ENCODE data around the gene TBC1D21. TPM values are rescaled to one million over a fixed set of nuclear protein-coding genes. Genes with fewer than 3 reads are reported as not detected.

The TBC1D21 gene
- total RNA-seq, 1 experiment from 2014 or later, result not detected

GRCh38 chr15:73845507-73845906 is 27.9 kb upstream of the TBC1D21 start:
- H4K20me1 ChIP-seq (ENCODE audit: control insufficient read depth, insufficient read depth, insufficient read length), result no peaks in the 10 kb centered on the region
- no peak overlapping the region for H2BK120ac ChIP-seq (ENCODE audit: low read depth, low read length, poor library complexity, severe bottlenecking)
- H2AFZ ChIP-seq (ENCODE audit: low read length), result no peak overlapping the region
- peaks cover 5% of the 10 kb centered on the region for H3K27me3 Mint-ChIP-seq (ENCODE audit: low read depth)
- no peak overlapping the region for H3T11ph ChIP-seq (ENCODE audit: low read length)
- no peaks in the 10 kb centered on the region for H3K79me2 ChIP-seq (ENCODE audit: insufficient read depth, low read length)
- no peak overlapping the region for H2BK20ac ChIP-seq (ENCODE audit: low read depth, low read length, poor library complexity, severe bottlenecking)
- H3K27ac Mint-ChIP-seq, result no peak overlapping the region
- no peaks in the 10 kb centered on the region for H3K27me3 ChIP-seq (ENCODE audit: insufficient read depth, low read length)
- H4K8ac ChIP-seq (replicated peaks; ENCODE audit: insufficient read length, low read depth, low read length), result no peak overlapping the region
- peaks cover 15 to 16% of the 10 kb centered on the region in 2 experiments for H3K4me1 Mint-ChIP-seq
- no peak overlapping the region for H3K4me2 ChIP-seq (ENCODE audit: insufficient read depth, insufficient read length, low read length)
- H3K4me1 ChIP-seq (ENCODE audit: insufficient read depth, low read length), result no peaks in the 10 kb centered on the region
- DNase-seq, result no peak
- no peak overlapping the region for H2BK12ac ChIP-seq (ENCODE audit: insufficient read length, low read depth, low read length)
- no peak overlapping the region for H3K18ac ChIP-seq (ENCODE audit: insufficient read length, low read depth, low read length)
- H3K36me3 Mint-ChIP-seq (ENCODE audit: insufficient read depth in 1 of 3, low read depth in 3 of 3), result no peaks in the 10 kb centered on the region; a peak in 1 of 7 replicates
- no peak overlapping the region for H4K5ac ChIP-seq (ENCODE audit: insufficient read length, low read depth, low read length)
- no peak overlapping the region for H3K4ac ChIP-seq (ENCODE audit: low read depth, low read length)
- no peak overlapping the region for H3K27ac ChIP-seq (ENCODE audit: insufficient read length, low read depth, low read length)
- H2BK5ac ChIP-seq (ENCODE audit: insufficient read length, low read length), result no peak overlapping the region
- H3K4me3 Mint-ChIP-seq, result no peak overlapping the region
- no peak overlapping the region for H3K23ac ChIP-seq (ENCODE audit: insufficient read length, low read depth, low read length)
- no peak overlapping the region for H2BK15ac ChIP-seq (ENCODE audit: low read depth, low read length)
- H2AK5ac ChIP-seq (ENCODE audit: insufficient read length, low read length), result no peak overlapping the region
- no peak overlapping the region for H3K14ac ChIP-seq (ENCODE audit: insufficient read depth, low read length)
- no CpG with 5 or more reads among the region's 2 CpGs for WGBS (ENCODE audit: extremely low coverage, insufficient read length, low lambda C conversion rate)
- H3K9me3 Mint-ChIP-seq, result no peaks in the 10 kb centered on the region; a peak in 1 of 5 replicates
- no peak overlapping the region for H3K9ac ChIP-seq (ENCODE audit: extremely low read depth, insufficient read length, low read length)
- H4K91ac ChIP-seq (ENCODE audit: insufficient read length, low read depth, low read length), result no peak overlapping the region
- no peak overlapping the region for H3K56ac ChIP-seq (ENCODE audit: insufficient read length, low read depth, low read length)
- TF ChIP-seq CTCF (conservative IDR thresholded peaks at IDR 0.05), result no peak
- no peaks in the 10 kb centered on the region for H3K9me3 ChIP-seq (ENCODE audit: control insufficient read depth, low read depth, low read length)
- H3K79me1 ChIP-seq (ENCODE audit: insufficient read depth, low read depth, low read length, poor library complexity, severe bottlenecking), result no peaks in the 10 kb centered on the region
- no peaks in the 10 kb centered on the region for H3K23me2 ChIP-seq (ENCODE audit: insufficient read length, low read depth, low read length, poor library complexity, severe bottlenecking)

Measured in H9 (cell line).